ENCODE results near the gene ETV3.

The ETV3 gene

GRCh38 chr1:157157501-157158190 lies 19.5 kb upstream of the ETV3 start:
- TF ChIP-seq CTCF (conservative IDR thresholded peaks at IDR 0.05): no peak
- no peak overlapping the region for H3K27ac ChIP-seq

- peak; percentile 95 for TF ChIP-seq CTCF (conservative IDR thresholded peaks at IDR 0.05)
- no peak overlapping the region for H3K27ac ChIP-seq
These were observed 17.9 kb upstream of the ETV3 start for GRCh38 chr1:157156058-157156541.

GRCh38 chr1:157155658-157156057 lies 17.5 kb upstream of the ETV3 start:
- no peak for TF ChIP-seq CTCF (conservative IDR thresholded peaks at IDR 0.05)
- no peak overlapping the region for H3K27ac ChIP-seq

GRCh38 chr1:157154940-157155514 lies 16.8 kb upstream of the ETV3 start:
- H3K27ac ChIP-seq: 0 out of 2 replicates have a peak overlapping the region, but pooled peaks have one; percentile 7
- TF ChIP-seq CTCF (conservative IDR thresholded peaks at IDR 0.05): no peak

GRCh38 chr1:157154291-157154690 lies 16.1 kb upstream of the ETV3 start:
- no peak for TF ChIP-seq CTCF (conservative IDR thresholded peaks at IDR 0.05)
- H3K27ac ChIP-seq: 0 out of 2 replicates have a peak overlapping the region, but pooled peaks have one; percentile 7

GRCh38 chr1:157153746-157154145 lies 15.6 kb upstream of the ETV3 start:
- H3K27ac ChIP-seq: no peak overlapping the region

More at GRCh38 chr1:157153746-157154145, 15.6 kb upstream of the ETV3 start:
- TF ChIP-seq CTCF (conservative IDR thresholded peaks at IDR 0.05): no peak
